IMR-90 (cell line): ENCODE results near the gene LGALS16. TPM values are rescaled to one million over a fixed set of nuclear protein-coding genes. Genes with fewer than 3 reads are reported as not detected.

Experiments used
- ATAC-seq: fragments of 200-7000 bp; cut with Tn5 transposase; 2 replicates; pipeline ENCODE4 v1.9.1; 2020; ENCODE audit warnings: low read depth, mild to moderate bottlenecking, moderate library complexity
- BruUV-seq: library from RNA; stranded (reverse); fragments of 400-500 nt; replicated peaks from 2 replicates; lab custom pipeline; 2021; lab: Mats Ljungman, UMichigan
- CTCF ChIA-PET: fragments of 300-600 bp; formaldehyde crosslinking; extraction: SDS; loops from one replicate; lab custom pipeline; 2021; ENCODE audit warnings: antibody characterized with exemption; lab: Yijun Ruan, JAX
- POLR2A ChIA-PET: fragments of 300-600 bp; sonication (Branson Sonifier 250); formaldehyde crosslinking; loops from one replicate; lab custom pipeline; 2022; ENCODE audit warnings: antibody characterized with exemption; ENCODE audit not compliant: unreplicated experiment; lab: Charles Lee
- DNase-seq: peaks from one replicate; pipeline ENCODE4 v3.0.0; 2013
- H2AFZ ChIP-seq: replicated peaks from 2 replicates; pipeline ENCODE3; 2013; ENCODE audit warnings: low read length, mild to moderate bottlenecking; ENCODE audit not compliant: poor library complexity
- H2AK5ac ChIP-seq: 2 replicates; pipeline ENCODE4 v1.6.1; 2013; ENCODE audit warnings: low read depth, low read length, inconsistent platforms
- H2AK9ac ChIP-seq: replicated peaks from 2 replicates; pipeline ENCODE3; 2013; ENCODE audit warnings: mild to moderate bottlenecking, low read depth, low read length, moderate library complexity; ENCODE audit not compliant: poor library complexity
- H2BK120ac ChIP-seq: 2 replicates; pipeline ENCODE4 v1.6.1; 2013; ENCODE audit warnings: low read depth, low read length, inconsistent platforms
- H2BK15ac ChIP-seq: 3 replicates; pipeline ENCODE4 v1.6.1; 2013; ENCODE audit warnings: low read depth, low read length, inconsistent platforms
- H2BK20ac ChIP-seq: 2 replicates; pipeline ENCODE4 v1.6.1; 2013; ENCODE audit warnings: low read depth, mild to moderate bottlenecking, inconsistent platforms, low read length, moderate library complexity
- H2BK5ac ChIP-seq: 2 replicates; pipeline ENCODE4 v1.6.1; 2013; ENCODE audit warnings: mild to moderate bottlenecking, low read depth, low read length, inconsistent platforms; ENCODE audit not compliant: poor library complexity, severe bottlenecking
- H3K14ac ChIP-seq: replicated peaks from 2 replicates; pipeline ENCODE4 v1.6.1; 2013; ENCODE audit warnings: low read depth, low read length, inconsistent platforms
- H3K18ac ChIP-seq: 2 replicates; pipeline ENCODE4 v1.6.1; 2013; ENCODE audit warnings: low read depth, low read length, control low read depth
- H3K23ac ChIP-seq: 2 replicates; pipeline ENCODE4 v1.6.1; 2013; ENCODE audit warnings: low read depth, low read length, inconsistent platforms
- H3K27ac ChIP-seq: 2 replicates; pipeline ENCODE4 v1.5.1; 2013; ENCODE audit warnings: mild to moderate bottlenecking, control low read depth, low read length; ENCODE audit not compliant: insufficient read depth
- H3K27me3 ChIP-seq: 2 replicates; pipeline ENCODE4 v1.6.1; 2013; ENCODE audit warnings: low read length; ENCODE audit not compliant: control insufficient read depth, insufficient read depth
- H3K36me3 ChIP-seq: 2 replicates; pipeline ENCODE4 v1.6.1; 2013; ENCODE audit warnings: low read length, mixed read lengths; ENCODE audit not compliant: control insufficient read depth, insufficient read depth
- H3K4ac ChIP-seq: 2 replicates; pipeline ENCODE4 v1.6.1; 2013; ENCODE audit warnings: low read depth, low read length, inconsistent platforms
- H3K4me1 ChIP-seq: 2 replicates; pipeline ENCODE4 v1.6.1; 2013; ENCODE audit warnings: low read length, mixed read lengths; ENCODE audit not compliant: control insufficient read depth, insufficient read depth
- H3K4me2 ChIP-seq: 2 replicates; pipeline ENCODE4 v1.6.1; 2013; ENCODE audit warnings: low read depth, mild to moderate bottlenecking, control low read depth, low read length, moderate library complexity
- H3K4me3 ChIP-seq: 2 replicates; pipeline ENCODE4 v1.5.1; 2013; ENCODE audit warnings: low read depth, mild to moderate bottlenecking, control low read depth, low read length, moderate library complexity; ENCODE audit not compliant: insufficient read depth
- H3K56ac ChIP-seq: 2 replicates; pipeline ENCODE4 v1.6.1; 2013; ENCODE audit warnings: low read length, inconsistent platforms; ENCODE audit not compliant: insufficient read depth; ENCODE audit errors: extremely low read depth
- H3K79me1 ChIP-seq, 2 experiments: 2 replicates each; pipeline ENCODE4 v1.6.1; 2013; ENCODE audit warnings: low read length in 2 of 2, inconsistent platforms in 1 of 2, low read depth in 1 of 2
- H3K9ac ChIP-seq: 2 replicates; pipeline ENCODE4 v1.6.1; 2013; ENCODE audit warnings: low read depth, low read length, control low read depth
- H3K9me1 ChIP-seq: 2 replicates; pipeline ENCODE4 v1.6.1; 2013; ENCODE audit warnings: low read length, inconsistent platforms; ENCODE audit not compliant: insufficient read depth
- H3K9me3 ChIP-seq: 2 replicates; pipeline ENCODE4 v1.6.1; 2013; ENCODE audit warnings: low read length; ENCODE audit not compliant: control insufficient read depth, insufficient read depth
- H4K20me1 ChIP-seq: 2 replicates; pipeline ENCODE4 v1.6.1; 2013; ENCODE audit warnings: low read length, inconsistent platforms; ENCODE audit not compliant: insufficient read depth
- H4K5ac ChIP-seq: 2 replicates; pipeline ENCODE4 v1.6.1; 2013; ENCODE audit warnings: mild to moderate bottlenecking, low read depth, low read length, control low read depth
- H4K8ac ChIP-seq, 2 experiments: 2 replicates each; pipeline ENCODE4 v1.6.1; 2013; ENCODE audit warnings: low read depth in 2 of 2, low read length in 2 of 2, control low read depth in 1 of 2, inconsistent platforms in 1 of 2
- H4K91ac ChIP-seq: 2 replicates; pipeline ENCODE4 v1.6.1; 2013; ENCODE audit warnings: low read depth, low read length, inconsistent platforms; ENCODE audit not compliant: insufficient read depth
- BHLHE40 ChIP-seq: fragments of 150-350 bp; IDR thresholded peaks from 2 replicates; pipeline ENCODE4 v1.6.1; 2016; ENCODE audit warnings: mild to moderate bottlenecking, low read depth, low read length
- CEBPB ChIP-seq: IDR thresholded peaks from 2 replicates; pipeline ENCODE4 v1.6.1; 2012; ENCODE audit warnings: low read depth, low read length, improper control_type of control experiment
- CHD1 ChIP-seq: IDR thresholded peaks from 2 replicates; pipeline ENCODE4 v1.6.1; 2012; ENCODE audit warnings: low read depth, low read length, improper control_type of control experiment
- FOS ChIP-seq: fragments of 150-350 bp; IDR thresholded peaks from 2 replicates; pipeline ENCODE4 v1.6.1; 2016; ENCODE audit warnings: low read depth, low read length
- RCOR1 ChIP-seq: IDR thresholded peaks from 2 replicates; pipeline ENCODE4 v1.6.1; 2012; ENCODE audit warnings: mild to moderate bottlenecking, low read length, improper control_type of control experiment; ENCODE audit not compliant: insufficient replicate concordance
- SMC3 ChIP-seq: fragments of 150-350 bp; IDR thresholded peaks from 2 replicates; pipeline ENCODE4 v1.6.1; 2016; ENCODE audit warnings: low read depth, mild to moderate bottlenecking, antibody characterized with exemption, low read length, moderate library complexity
- WGBS, 2 experiments: methylation state at CpG; one replicate each; pipeline versions ENCODE4 v1.1.5 to v1.1.7; 2013; ENCODE audit warnings: missing lambda C conversion rate in 2 of 2; ENCODE audit not compliant: insufficient read length in 1 of 2; ENCODE audit errors: extremely low coverage in 2 of 2; 5-methylcytosine and 5-hydroxymethylcytosine counted together
- dilution Hi-C: fragments of 300-500 bp; cut with HindIII; formaldehyde crosslinking; loops from one replicate; pipeline ENCODE4 v1.14.3; 2018; ENCODE audit warnings: low sequenced_read_pairs; ENCODE audit not compliant: unreplicated experiment
- in situ Hi-C: fragments of 300-500 bp; cut with MboI; formaldehyde crosslinking; loops from 3 replicates; pipeline ENCODE4 v1.14.3; 2019; ENCODE audit warnings: low sequenced_read_pairs, inconsistent platforms, mixed read lengths
- intact Hi-C: fragments of 100-400 bp; cut with micrococcal nuclease; formaldehyde crosslinking; loops from 2 replicates; pipeline ENCODE4 v1.10.0; 2022
- polyA plus RNA-seq, 3 experiments: library from polyadenylated mRNA; depleted of rRNA; stranded (reverse); fragments of >200 nt; gene quantifications; 2 replicates each; pipeline ENCODE4 v1.2.3, GENCODE V29; 2012; ENCODE audit warnings: low replicate concordance in 1 of 3
- total RNA-seq: library from RNA; depleted of rRNA; stranded (reverse); fragments of >200 nt; gene quantifications from 2 replicates; pipeline ENCODE4 v1.2.3, GENCODE V29; 2012
- TF ChIP-seq, protein P1 (sequence below): fragments of 150-350 bp; IDR thresholded peaks from 2 replicates; pipeline ENCODE4 v1.6.1; 2016; ENCODE audit warnings: low read depth, mild to moderate bottlenecking, low read length, moderate library complexity, borderline replicate concordance
- TF ChIP-seq, protein P2 (sequence below): conservative IDR thresholded peaks from 2 replicates; pipeline ENCODE4 v1.5.1; 2012; ENCODE audit warnings: mild to moderate bottlenecking, low read depth, low read length, improper control_type of control experiment
- TF ChIP-seq, protein P3 (sequence below): fragments of 150-350 bp; IDR thresholded peaks from 2 replicates; pipeline ENCODE4 v1.6.1; 2017; ENCODE audit warnings: mild to moderate bottlenecking, antibody characterized with exemption, low read length, low read depth

The LGALS16 gene
- total and polyA plus RNA-seq, 2 of the 4 experiments (the other 2 are of a cell fraction), result not detected

DNA sequence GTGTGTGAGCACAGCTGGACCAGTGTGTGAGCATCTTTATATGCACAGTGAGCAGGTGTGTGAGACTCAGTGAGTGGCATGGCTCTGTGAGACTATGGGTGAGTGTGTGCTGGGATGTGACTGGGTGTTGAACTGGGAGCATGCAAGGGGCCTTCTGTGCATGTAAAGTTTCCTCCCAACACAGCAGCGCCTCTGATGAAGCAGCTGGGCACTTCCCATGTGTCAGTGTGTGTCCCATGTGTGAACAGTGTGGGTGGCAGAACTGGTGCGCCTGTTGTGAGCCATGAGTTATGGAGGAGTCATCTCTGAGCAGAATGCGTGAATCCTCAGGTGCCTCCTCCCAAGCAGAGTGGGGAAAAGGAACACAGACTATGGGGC, 24.1 kb downstream of the LGALS16 start:
- Histone ChIP-seq H4K91ac (no peak overlapping the region), H2AK5ac (no peak overlapping the region), H4K20me1 (no peaks in the 10 kb centered on the region), H3K27me3 (no peaks in the 10 kb centered on the region), H3K4ac (no peak overlapping the region), H3K14ac (no peak overlapping the region), H4K5ac (no peak overlapping the region), H2AFZ (no peak overlapping the region), H3K18ac (no peak overlapping the region), H3K79me1 (no peaks in the 10 kb centered on the region), H3K4me2 (no peak overlapping the region), H2BK15ac (no peak overlapping the region), H2BK5ac (no peak overlapping the region), H2BK120ac (no peak overlapping the region), H3K23ac (no peak overlapping the region), H3K9me1 (no peaks in the 10 kb centered on the region), H3K27ac (no peak overlapping the region), H3K36me3 (no peaks in the 10 kb centered on the region), H3K4me3 (no peak overlapping the region), H4K8ac (no peak overlapping the region), H2BK20ac (no peak overlapping the region), H3K9ac (no peak overlapping the region), H3K9me3 (no peaks in the 10 kb centered on the region), H3K56ac (no peak overlapping the region), H3K4me1 (no peaks in the 10 kb centered on the region), H2AK9ac (no peak overlapping the region)
- POLR2A ChIA-PET, result no interaction called here
- in situ Hi-C loops, result loop anchor here (10.0 kb wide), 1 partner anchor 125 kb away; no protein-coding TSS in a partner anchor
- DNase-seq (no peak), ATAC-seq (no peak)
- WGBS, 2 experiments, result 40% methylated on average over 1 of the region's 3 CpGs; no CpG with 5 or more reads in 1 of the 2 experiments
- intact Hi-C loops, result no loop called here
- CTCF ChIA-PET, result no interaction called here
- TF ChIP-seq CEBPB, result no peak
- TF ChIP-seq CHD1, result no peak
- TF ChIP-seq, protein P1, sequence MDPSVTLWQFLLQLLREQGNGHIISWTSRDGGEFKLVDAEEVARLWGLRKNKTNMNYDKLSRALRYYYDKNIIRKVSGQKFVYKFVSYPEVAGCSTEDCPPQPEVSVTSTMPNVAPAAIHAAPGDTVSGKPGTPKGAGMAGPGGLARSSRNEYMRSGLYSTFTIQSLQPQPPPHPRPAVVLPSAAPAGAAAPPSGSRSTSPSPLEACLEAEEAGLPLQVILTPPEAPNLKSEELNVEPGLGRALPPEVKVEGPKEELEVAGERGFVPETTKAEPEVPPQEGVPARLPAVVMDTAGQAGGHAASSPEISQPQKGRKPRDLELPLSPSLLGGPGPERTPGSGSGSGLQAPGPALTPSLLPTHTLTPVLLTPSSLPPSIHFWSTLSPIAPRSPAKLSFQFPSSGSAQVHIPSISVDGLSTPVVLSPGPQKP, result no peak
- TF ChIP-seq, protein P2, sequence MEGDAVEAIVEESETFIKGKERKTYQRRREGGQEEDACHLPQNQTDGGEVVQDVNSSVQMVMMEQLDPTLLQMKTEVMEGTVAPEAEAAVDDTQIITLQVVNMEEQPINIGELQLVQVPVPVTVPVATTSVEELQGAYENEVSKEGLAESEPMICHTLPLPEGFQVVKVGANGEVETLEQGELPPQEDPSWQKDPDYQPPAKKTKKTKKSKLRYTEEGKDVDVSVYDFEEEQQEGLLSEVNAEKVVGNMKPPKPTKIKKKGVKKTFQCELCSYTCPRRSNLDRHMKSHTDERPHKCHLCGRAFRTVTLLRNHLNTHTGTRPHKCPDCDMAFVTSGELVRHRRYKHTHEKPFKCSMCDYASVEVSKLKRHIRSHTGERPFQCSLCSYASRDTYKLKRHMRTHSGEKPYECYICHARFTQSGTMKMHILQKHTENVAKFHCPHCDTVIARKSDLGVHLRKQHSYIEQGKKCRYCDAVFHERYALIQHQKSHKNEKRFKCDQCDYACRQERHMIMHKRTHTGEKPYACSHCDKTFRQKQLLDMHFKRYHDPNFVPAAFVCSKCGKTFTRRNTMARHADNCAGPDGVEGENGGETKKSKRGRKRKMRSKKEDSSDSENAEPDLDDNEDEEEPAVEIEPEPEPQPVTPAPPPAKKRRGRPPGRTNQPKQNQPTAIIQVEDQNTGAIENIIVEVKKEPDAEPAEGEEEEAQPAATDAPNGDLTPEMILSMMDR, result no peak
- TF ChIP-seq, protein P3, sequence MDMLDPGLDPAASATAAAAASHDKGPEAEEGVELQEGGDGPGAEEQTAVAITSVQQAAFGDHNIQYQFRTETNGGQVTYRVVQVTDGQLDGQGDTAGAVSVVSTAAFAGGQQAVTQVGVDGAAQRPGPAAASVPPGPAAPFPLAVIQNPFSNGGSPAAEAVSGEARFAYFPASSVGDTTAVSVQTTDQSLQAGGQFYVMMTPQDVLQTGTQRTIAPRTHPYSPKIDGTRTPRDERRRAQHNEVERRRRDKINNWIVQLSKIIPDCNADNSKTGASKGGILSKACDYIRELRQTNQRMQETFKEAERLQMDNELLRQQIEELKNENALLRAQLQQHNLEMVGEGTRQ, result no peak
- TF ChIP-seq BHLHE40, result no peak
- no peak for TF ChIP-seq RCOR1
- TF ChIP-seq FOS, result no peak
- no peak for TF ChIP-seq SMC3
- dilution Hi-C loops, result no loop called here
- BruUV-seq, result no TSS peak
